Lower leg skin (tissue), 3 donors: ENCODE measurements around the gene FBXL16.

Experiments
- POLR2A ChIP-seq, 2 donors: fragments of 450-650 bp; IDR thresholded peaks; one replicate each; pipeline ENCODE4 v1.6.1; 2016 to 2017; ENCODE audit warnings: antibody characterized with exemption in 2 of 2, mild to moderate bottlenecking in 1 of 2, moderate library complexity in 1 of 2
- TF ChIP-seq, protein P1 (sequence below), 3 donors: fragments of 450-650 bp; IDR thresholded peaks; one replicate each; pipeline ENCODE4 v1.5.1; 2016; ENCODE audit warnings: antibody characterized with exemption in 3 of 3, mild to moderate bottlenecking in 3 of 3, moderate library complexity in 2 of 3

DNA sequence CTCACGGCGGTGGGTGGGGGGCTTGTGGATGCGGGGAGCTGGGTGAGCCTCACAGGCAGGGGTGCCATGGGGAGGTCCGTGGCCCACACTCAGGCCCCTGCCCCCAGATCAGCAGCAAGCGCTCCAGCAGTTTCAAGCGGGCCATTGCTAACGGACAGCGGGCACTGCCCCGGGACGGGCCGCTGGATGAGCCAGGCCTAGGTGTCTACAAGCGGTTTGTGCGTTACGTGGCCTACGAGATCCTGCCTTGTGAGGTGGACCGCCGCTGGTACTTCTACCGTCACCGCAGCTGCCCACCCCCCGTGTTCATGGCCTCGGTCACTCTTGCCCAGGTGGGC is 29.1 kb downstream of the FBXL16 start:
- TF ChIP-seq, protein P1, sequence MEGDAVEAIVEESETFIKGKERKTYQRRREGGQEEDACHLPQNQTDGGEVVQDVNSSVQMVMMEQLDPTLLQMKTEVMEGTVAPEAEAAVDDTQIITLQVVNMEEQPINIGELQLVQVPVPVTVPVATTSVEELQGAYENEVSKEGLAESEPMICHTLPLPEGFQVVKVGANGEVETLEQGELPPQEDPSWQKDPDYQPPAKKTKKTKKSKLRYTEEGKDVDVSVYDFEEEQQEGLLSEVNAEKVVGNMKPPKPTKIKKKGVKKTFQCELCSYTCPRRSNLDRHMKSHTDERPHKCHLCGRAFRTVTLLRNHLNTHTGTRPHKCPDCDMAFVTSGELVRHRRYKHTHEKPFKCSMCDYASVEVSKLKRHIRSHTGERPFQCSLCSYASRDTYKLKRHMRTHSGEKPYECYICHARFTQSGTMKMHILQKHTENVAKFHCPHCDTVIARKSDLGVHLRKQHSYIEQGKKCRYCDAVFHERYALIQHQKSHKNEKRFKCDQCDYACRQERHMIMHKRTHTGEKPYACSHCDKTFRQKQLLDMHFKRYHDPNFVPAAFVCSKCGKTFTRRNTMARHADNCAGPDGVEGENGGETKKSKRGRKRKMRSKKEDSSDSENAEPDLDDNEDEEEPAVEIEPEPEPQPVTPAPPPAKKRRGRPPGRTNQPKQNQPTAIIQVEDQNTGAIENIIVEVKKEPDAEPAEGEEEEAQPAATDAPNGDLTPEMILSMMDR (IDR thresholded peaks at IDR 0.05): no peak
- no peak for TF ChIP-seq POLR2A (IDR thresholded peaks at IDR 0.05)
